ENCODE results near the gene EPHB2.

EPHB2 gene

DNA sequence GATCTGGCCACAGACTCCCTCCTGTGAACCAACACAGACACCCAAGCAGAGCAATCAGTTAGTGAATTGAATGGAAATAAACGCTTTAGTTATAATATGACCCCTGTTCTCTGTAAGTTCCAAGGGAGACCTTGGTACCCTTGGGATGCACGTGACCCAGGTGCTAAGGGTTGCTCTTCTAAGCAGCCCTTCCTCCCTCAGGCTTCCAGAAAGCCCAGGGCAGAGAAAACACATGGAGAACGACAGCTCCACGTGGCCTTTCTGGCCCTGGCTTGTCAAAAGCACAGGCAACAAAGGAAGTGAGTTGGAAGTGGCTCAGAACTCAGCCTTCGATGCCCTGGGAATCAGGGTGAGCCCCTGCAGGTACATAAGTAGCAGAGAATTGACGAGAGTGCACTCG is 204.6 kb downstream of the EPHB2 start:
- H3K9ac ChIP-seq (ENCODE audit: low read depth, low read length): no peak overlapping the region

DNA sequence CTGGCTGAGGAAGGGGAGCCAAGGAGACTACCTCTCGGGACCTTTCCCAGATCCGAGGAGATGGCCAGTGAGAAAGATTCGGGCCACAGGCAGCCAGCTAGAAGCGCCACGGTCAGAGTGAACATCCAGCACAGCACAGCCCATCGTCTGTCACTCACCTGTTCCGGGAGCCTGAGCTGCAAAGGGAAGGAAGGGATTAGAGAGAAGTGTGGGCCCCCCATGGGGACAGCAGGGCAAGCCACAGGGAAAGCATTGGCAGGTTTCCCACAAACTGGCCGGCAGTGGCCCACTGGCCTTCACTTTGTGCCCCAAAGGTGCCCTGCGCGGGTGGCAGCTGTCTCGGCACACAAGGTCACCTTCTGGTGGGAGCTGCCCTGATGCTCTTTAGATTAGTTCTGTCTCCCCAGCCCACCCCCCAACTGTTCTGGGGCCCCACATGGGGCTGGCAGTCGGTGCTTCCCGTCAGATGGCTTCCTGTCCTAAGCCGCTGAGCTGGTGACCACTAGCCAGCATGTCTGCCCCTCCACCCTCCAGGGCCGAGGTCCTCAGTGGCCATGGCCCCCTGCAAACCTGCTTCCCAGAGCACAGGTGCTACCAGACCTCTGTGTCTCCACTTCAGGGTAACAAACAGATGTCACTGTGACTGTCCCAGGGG is 205.3 kb downstream of the EPHB2 start:
- no peaks in the 10 kb centered on the region for H3K4me1 ChIP-seq (ENCODE audit: control insufficient read depth, insufficient read depth, low read length)
- H3K36me3 ChIP-seq (ENCODE audit: control insufficient read depth, insufficient read depth, low read length): no peaks in the 10 kb centered on the region
- H3K9me3 ChIP-seq (ENCODE audit: control insufficient read depth, insufficient read depth, low read length): no peaks in the 10 kb centered on the region
- no peak overlapping the region for H3K4me3 ChIP-seq (ENCODE audit: low read depth, low read length)
- H3K27me3 ChIP-seq (ENCODE audit: control insufficient read depth, insufficient read depth, low read length): no peaks in the 10 kb centered on the region
- no peak overlapping the region for H3K9ac ChIP-seq (ENCODE audit: low read depth, low read length)

More for the DNA sequence above, 204.6 kb downstream of the EPHB2 start:
- Histone ChIP-seq H3K4me3 (ENCODE audit: low read depth, low read length) (no peak overlapping the region), H3K9me3 (ENCODE audit: control insufficient read depth, insufficient read depth, low read length) (no peaks in the 10 kb centered on the region), H3K27me3 (ENCODE audit: control insufficient read depth, insufficient read depth, low read length) (no peaks in the 10 kb centered on the region), H3K36me3 (ENCODE audit: control insufficient read depth, insufficient read depth, low read length) (no peaks in the 10 kb centered on the region), H3K4me1 (ENCODE audit: control insufficient read depth, insufficient read depth, low read length) (no peaks in the 10 kb centered on the region)

DNA sequence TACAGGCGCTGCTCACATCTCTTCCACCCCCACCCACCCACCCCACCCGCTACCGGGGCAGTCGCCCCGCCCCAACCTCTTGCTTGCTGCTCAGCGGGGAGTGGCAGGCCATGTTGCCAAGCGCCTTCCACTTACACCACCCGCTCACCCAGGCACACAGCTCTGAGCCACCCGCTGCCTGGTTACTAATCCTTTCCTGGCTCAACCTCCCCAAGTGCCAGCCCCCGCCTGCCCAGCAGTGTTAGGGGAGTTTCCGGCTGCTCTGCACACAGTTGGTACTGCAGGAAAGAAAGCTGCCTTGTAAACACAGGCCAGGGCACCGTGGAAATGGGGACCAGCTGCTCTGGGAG is 205.8 kb downstream of the EPHB2 start:
- Histone ChIP-seq H3K4me3 (ENCODE audit: low read depth, low read length) (no peak overlapping the region), H3K9me3 (ENCODE audit: control insufficient read depth, insufficient read depth, low read length) (no peaks in the 10 kb centered on the region), H3K4me1 (ENCODE audit: control insufficient read depth, insufficient read depth, low read length) (no peaks in the 10 kb centered on the region), H3K36me3 (ENCODE audit: control insufficient read depth, insufficient read depth, low read length) (no peaks in the 10 kb centered on the region), H3K9ac (ENCODE audit: low read depth, low read length) (no peak overlapping the region), H3K27me3 (ENCODE audit: control insufficient read depth, insufficient read depth, low read length) (no peaks in the 10 kb centered on the region)

DNA sequence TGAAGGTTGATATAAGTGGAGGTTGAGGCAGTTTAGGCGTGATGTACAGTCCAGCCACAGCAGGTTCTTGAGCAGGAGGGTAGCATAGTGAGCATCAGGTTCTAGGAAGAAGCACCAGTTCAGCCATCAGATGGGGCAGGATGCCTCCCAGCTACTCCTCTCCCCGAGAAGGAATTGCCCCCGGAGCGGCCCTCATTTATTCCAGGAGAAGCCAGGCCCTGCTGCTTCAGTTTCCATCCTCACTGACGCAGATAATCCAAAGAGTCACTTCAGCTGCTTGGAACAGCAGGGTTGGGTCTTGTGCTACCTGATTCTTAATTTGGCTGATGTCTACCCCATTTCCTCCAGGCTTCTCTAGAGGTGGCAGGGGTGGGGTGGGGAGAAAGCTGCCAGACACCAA is 207.3 kb downstream of the EPHB2 start:
- no peak overlapping the region for H3K4me3 ChIP-seq (ENCODE audit: low read depth, low read length)
- H3K4me1 ChIP-seq (ENCODE audit: control insufficient read depth, insufficient read depth, low read length): no peaks in the 10 kb centered on the region
- no peaks in the 10 kb centered on the region for H3K27me3 ChIP-seq (ENCODE audit: control insufficient read depth, insufficient read depth, low read length)
- no peak overlapping the region for H3K9ac ChIP-seq (ENCODE audit: low read depth, low read length)
- H3K36me3 ChIP-seq (ENCODE audit: control insufficient read depth, insufficient read depth, low read length): no peaks in the 10 kb centered on the region
- H3K9me3 ChIP-seq (ENCODE audit: control insufficient read depth, insufficient read depth, low read length): no peaks in the 10 kb centered on the region

DNA sequence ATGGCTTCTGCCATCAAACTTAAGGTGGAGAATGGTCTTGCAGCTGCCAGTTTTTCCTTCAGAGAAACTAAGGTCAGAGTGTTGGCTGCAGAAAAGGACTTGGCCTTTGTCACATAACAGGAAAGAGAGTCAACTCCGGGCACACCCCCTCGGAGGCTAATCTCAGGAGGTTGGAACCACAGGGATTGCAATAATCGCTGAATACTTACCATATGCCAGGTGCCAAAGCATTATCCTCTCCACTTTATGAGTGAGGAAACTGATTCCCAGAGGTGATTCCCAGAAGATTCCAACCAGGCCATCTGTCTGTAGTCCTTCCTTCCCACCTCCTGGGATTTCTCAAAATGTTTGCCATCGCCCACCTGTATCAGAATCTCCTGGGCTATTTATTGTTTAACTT is 208.0 kb downstream of the EPHB2 start:
- Histone ChIP-seq H3K27me3 (ENCODE audit: control insufficient read depth, insufficient read depth, low read length) (no peaks in the 10 kb centered on the region), H3K4me3 (ENCODE audit: low read depth, low read length) (no peak overlapping the region), H3K9me3 (ENCODE audit: control insufficient read depth, insufficient read depth, low read length) (no peaks in the 10 kb centered on the region), H3K9ac (ENCODE audit: low read depth, low read length) (no peak overlapping the region), H3K4me1 (ENCODE audit: control insufficient read depth, insufficient read depth, low read length) (no peaks in the 10 kb centered on the region), H3K36me3 (ENCODE audit: control insufficient read depth, insufficient read depth, low read length) (no peaks in the 10 kb centered on the region)

DNA sequence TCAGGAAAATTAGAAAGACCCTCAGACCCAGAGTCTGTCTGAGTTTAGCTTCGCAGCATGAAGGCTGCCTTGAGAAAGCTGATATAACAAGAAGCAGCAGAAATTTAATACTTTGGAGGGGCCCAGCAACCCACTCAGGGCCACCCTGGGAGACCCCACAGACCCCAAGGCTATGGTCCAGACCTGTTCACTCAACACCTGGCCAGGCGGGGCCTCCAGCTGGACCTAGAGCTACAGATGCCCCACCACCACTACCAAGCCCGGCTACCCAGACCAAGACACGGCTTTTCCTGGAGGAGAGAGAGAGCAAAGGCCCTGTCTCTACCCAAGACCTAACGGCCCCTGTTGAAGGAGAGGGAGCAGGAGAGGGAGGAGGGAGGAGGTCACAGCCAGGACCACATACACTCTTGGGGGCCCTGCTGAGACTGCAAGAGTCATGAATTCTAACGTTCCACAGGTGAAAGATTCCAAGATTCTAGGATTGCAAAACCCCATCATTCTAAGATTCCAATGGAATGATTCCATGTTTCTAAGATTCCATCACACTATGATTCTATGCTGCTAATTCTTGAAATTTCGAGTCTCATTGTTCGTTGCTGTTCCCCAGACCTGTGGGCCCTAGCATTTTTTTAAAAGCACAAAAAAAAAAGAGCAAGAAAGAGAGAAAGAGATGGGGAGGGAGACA is 208.8 kb downstream of the EPHB2 start:
- Histone ChIP-seq H3K4me1 (ENCODE audit: control insufficient read depth, insufficient read depth, low read length) (no peaks in the 10 kb centered on the region), H3K27me3 (ENCODE audit: control insufficient read depth, insufficient read depth, low read length) (no peaks in the 10 kb centered on the region)

DNA sequence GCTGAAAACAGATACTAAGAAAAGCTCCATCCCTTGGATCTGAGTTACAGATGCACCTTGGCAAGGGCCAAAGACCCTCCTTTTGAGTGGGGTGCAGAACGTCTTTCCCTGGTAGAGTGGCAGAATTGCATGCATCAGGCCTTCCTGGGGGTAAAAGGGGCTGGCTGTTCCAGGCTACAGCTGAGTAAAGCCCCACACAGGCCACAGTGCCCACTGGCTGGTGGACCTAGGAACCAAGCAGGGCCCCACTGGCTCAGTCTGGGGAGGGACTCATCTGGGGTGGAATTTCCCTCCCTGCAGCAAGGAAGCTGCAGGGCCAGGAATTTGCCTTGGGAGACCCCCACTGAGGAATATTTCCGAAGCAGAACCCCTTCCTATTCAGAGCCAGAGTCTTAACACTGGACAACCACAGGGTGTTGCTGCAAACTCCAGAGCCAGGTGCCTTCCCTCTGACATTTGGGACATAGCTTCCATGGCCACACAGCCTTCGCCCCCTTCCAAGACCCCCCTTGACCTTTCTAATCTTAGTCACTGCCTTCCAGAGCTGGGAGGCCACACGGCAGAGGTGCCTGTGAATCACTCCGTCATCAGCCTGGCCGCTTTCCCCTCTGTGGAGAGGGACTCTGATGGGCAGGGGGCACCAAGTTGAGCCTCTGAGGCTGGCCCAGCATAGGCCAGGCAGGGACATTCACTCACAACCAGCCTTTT is 209.5 kb downstream of the EPHB2 start:
- Histone ChIP-seq H3K36me3 (ENCODE audit: control insufficient read depth, insufficient read depth, low read length) (no peaks in the 10 kb centered on the region), H3K9ac (ENCODE audit: low read depth, low read length) (no peak overlapping the region), H3K4me3 (ENCODE audit: low read depth, low read length) (no peak overlapping the region), H3K4me1 (ENCODE audit: control insufficient read depth, insufficient read depth, low read length) (no peaks in the 10 kb centered on the region), H3K27me3 (ENCODE audit: control insufficient read depth, insufficient read depth, low read length) (no peaks in the 10 kb centered on the region), H3K9me3 (ENCODE audit: control insufficient read depth, insufficient read depth, low read length) (no peaks in the 10 kb centered on the region)

More for the DNA sequence above, 208.8 kb downstream of the EPHB2 start:
- Histone ChIP-seq H3K4me3 (ENCODE audit: low read depth, low read length) (no peak overlapping the region), H3K9me3 (ENCODE audit: control insufficient read depth, insufficient read depth, low read length) (no peaks in the 10 kb centered on the region), H3K36me3 (ENCODE audit: control insufficient read depth, insufficient read depth, low read length) (no peaks in the 10 kb centered on the region), H3K9ac (ENCODE audit: low read depth, low read length) (no peak overlapping the region)

DNA sequence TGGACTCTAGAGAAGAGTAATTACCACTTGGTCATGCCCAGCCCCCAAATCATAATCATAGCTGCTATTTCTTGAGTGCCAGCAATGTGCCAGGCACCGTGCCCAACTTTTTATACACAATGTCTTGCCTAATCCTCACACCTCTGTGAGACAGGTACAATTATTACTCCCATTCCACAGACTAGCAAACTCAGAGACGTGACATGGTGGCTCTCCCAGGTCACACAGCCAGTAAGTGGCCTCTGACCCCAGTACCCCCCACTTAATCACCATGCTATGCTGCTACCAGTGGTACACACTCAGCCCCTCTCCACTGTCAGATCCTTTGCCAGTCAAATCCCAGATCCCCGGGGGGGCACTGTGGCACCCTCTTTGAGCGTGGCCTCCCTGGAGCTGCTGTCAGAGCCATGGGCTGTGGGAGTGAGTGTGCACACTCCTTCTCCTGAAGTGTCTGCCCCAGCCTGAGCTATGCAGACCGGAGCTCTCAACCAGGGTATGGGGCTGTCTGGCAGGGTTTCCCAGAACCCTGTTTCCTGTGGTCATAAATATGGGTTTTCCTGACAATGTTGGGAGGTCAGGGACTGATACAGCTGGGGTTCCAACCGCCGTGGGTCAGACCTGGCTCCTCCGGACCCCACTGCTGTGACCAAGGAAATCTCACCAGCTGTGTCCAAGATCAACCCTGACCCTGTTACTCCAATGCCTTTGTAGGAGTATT is 210.3 kb downstream of the EPHB2 start:
- Histone ChIP-seq H3K4me3 (ENCODE audit: low read depth, low read length) (no peak overlapping the region), H3K27me3 (ENCODE audit: control insufficient read depth, insufficient read depth, low read length) (no peaks in the 10 kb centered on the region), H3K4me1 (ENCODE audit: control insufficient read depth, insufficient read depth, low read length) (no peaks in the 10 kb centered on the region), H3K9me3 (ENCODE audit: control insufficient read depth, insufficient read depth, low read length) (no peaks in the 10 kb centered on the region), H3K36me3 (ENCODE audit: control insufficient read depth, insufficient read depth, low read length) (no peaks in the 10 kb centered on the region), H3K9ac (ENCODE audit: low read depth, low read length) (no peak overlapping the region)

DNA sequence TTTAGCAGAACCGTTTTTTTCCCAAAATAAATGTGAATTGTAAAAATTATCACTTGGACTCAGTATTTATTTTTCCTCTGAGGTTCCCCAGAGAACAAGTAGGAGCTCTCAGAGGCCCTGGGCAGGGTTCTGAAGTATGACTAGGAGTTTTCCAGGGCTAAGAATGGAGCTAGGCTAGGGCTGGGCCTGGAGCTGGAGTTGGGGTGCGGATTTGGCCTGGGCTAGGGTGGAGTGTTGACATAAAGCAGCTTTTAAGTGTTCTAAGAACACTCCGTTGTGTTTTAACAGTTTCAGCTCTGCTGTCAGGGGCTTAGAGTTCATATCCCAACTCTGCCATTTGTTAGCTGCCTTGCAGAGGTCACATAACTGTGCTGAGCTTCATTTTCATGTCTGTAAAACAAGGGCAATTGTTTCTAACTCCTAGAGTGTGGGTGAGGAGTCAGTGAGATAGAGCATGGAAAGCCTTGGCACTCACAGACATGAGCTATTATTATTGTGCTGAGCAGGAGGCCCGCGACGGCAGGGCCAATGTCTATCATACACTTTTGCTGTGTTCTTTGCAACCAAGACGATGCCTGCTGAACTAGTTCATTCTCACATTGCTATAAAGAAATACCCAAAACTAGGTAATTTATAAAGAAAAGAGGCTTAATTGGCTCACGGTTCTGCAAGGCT is 210.9 kb downstream of the EPHB2 start:
- Histone ChIP-seq H3K9ac (ENCODE audit: low read depth, low read length) (no peak overlapping the region), H3K4me3 (ENCODE audit: low read depth, low read length) (no peak overlapping the region), H3K4me1 (ENCODE audit: control insufficient read depth, insufficient read depth, low read length) (no peaks in the 10 kb centered on the region), H3K9me3 (ENCODE audit: control insufficient read depth, insufficient read depth, low read length) (no peaks in the 10 kb centered on the region), H3K27me3 (ENCODE audit: control insufficient read depth, insufficient read depth, low read length) (no peaks in the 10 kb centered on the region), H3K36me3 (ENCODE audit: control insufficient read depth, insufficient read depth, low read length) (no peaks in the 10 kb centered on the region)

DNA sequence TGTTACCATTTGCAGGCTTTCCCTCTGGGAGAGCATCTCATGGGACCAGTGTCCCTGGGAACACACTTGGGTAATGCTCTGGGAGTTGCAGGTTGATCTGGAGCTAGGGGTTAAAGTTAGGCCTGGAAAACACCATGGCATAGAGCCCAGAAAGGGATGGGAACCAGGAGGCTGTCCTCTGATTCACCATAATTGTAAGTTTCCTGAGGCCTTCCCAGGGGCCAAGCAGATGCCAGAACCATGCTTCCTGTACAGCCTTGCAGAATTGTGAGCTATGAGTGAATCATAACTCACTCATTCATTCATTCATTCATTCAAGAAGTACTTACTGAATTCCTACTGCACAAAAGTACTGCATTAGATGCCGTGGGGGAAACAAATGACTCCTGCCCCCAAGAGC is 212.0 kb downstream of the EPHB2 start:
- Histone ChIP-seq H3K9ac (ENCODE audit: low read depth, low read length) (no peak overlapping the region), H3K27me3 (ENCODE audit: control insufficient read depth, insufficient read depth, low read length) (no peaks in the 10 kb centered on the region), H3K9me3 (ENCODE audit: control insufficient read depth, insufficient read depth, low read length) (no peaks in the 10 kb centered on the region), H3K36me3 (ENCODE audit: control insufficient read depth, insufficient read depth, low read length) (no peaks in the 10 kb centered on the region), H3K4me1 (ENCODE audit: control insufficient read depth, insufficient read depth, low read length) (no peaks in the 10 kb centered on the region), H3K4me3 (ENCODE audit: low read depth, low read length) (no peak overlapping the region)

DNA sequence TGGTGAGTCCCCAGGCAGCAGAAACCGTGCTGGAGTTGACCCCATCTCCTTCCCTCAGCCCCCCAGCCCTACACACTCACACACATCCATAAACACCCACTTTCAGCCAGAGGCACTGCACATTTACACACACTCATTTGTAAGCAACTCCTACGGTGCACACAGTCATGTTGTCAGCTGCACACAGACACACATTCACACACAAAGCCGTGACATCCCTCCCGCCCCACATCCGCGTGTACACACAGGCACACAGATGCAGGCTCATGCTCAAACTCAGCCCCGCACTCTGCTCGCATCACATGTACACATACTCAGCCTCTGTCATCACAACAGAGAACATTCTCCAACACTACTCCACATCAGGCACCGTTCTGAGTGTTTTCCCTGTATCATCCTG is 214.5 kb downstream of the EPHB2 start:
- Histone ChIP-seq H3K4me3 (ENCODE audit: low read depth, low read length) (no peak overlapping the region), H3K27me3 (ENCODE audit: control insufficient read depth, insufficient read depth, low read length) (no peaks in the 10 kb centered on the region), H3K36me3 (ENCODE audit: control insufficient read depth, insufficient read depth, low read length) (no peaks in the 10 kb centered on the region), H3K4me1 (ENCODE audit: control insufficient read depth, insufficient read depth, low read length) (no peaks in the 10 kb centered on the region), H3K9ac (ENCODE audit: low read depth, low read length) (no peak overlapping the region), H3K9me3 (ENCODE audit: control insufficient read depth, insufficient read depth, low read length) (no peaks in the 10 kb centered on the region)

All from iPS-15b (cell line).